ENCODE results near the gene GPX1. TPM values are rescaled to one million over a fixed set of nuclear protein-coding genes. Genes with fewer than 3 reads are reported as not detected.
"Not testable (repeated sequence)": the region's sequence is repeated elsewhere in the genome, so short reads cannot be mapped to it uniquely, and the experiment has no call there.

The GPX1 gene
- total and polyA plus RNA-seq, 9 donors, result 118 to 153 (median 142) TPM

DNA sequence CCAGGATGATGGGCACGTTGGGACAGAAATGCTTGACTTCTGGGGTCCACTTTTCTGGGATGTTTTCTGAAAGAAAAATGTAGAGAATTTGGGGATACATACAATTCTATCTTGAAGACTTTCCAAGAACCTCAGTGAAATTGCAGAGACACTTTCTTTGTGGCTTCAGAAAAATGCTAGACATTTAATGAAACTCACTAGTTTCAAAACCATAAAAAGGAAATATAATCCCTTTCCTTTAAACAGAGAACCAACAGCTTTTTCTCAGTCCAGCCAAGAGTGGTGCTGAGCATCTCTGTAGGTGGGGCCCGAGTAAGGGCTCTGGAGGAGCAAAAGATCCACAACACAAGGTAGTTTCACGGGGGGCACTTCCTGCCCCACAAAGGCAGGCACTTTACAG lies 4.4 kb upstream of the GPX1 start:
- 100% methylated on average over 1 of the region's 3 CpGs for WGBS (ENCODE audit: insufficient coverage)
- Histone ChIP-seq H3K27ac (ENCODE audit: low read length) (no peak overlapping the region), H3K9me3 (replicated peaks; ENCODE audit: control insufficient read depth, low read depth, low read length) (no peaks in the 10 kb centered on the region), H3K4me3 (ENCODE audit: low read length) (no peak overlapping the region), H3K36me3 (ENCODE audit: control insufficient read depth, insufficient read depth, low read length) (peaks cover 71% of the 10 kb centered on the region), H3K27me3 (ENCODE audit: control insufficient read depth, insufficient read depth, low read length) (no peaks in the 10 kb centered on the region), H3K4me1 (ENCODE audit: control insufficient read depth, insufficient read depth, low read length) (peaks cover 11% of the 10 kb centered on the region)
- no peak for DNase-seq

DNA sequence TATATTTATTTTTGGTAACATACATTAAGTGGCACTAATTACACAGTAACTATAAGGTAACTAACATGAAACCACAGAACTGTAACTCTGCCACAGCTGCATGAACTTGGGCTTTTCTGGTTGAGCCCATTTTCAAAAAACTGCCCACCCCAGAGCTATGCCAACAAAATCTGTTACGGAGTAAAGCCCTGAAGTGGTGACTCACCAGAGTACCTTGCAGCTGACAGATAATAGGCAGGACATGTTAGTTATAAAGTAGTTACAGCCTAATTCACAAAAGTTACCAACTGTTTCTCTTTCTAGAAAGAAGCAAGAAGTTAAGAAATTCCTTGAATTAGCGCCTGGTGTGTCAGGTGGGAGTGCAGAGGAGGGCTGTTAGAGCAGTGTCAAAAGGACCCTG lies 1.5 kb upstream of the GPX1 start:
- no peak for DNase-seq
- no peak overlapping the region for H3K4me3 ChIP-seq (ENCODE audit: low read length)
- WGBS (ENCODE audit: insufficient coverage), result 100% methylated on average over 1 of the region's 2 CpGs
- no peaks in the 10 kb centered on the region for H3K27me3 ChIP-seq (ENCODE audit: control insufficient read depth, insufficient read depth, low read length)
- H3K4me1 ChIP-seq (ENCODE audit: control insufficient read depth, insufficient read depth, low read length), result peaks cover 26% of the 10 kb centered on the region
- H3K9me3 ChIP-seq (replicated peaks; ENCODE audit: control insufficient read depth, low read depth, low read length), result no peaks in the 10 kb centered on the region
- H3K27ac ChIP-seq (ENCODE audit: low read length), result no peak overlapping the region
- peaks cover 63% of the 10 kb centered on the region for H3K36me3 ChIP-seq (ENCODE audit: control insufficient read depth, insufficient read depth, low read length)

DNA sequence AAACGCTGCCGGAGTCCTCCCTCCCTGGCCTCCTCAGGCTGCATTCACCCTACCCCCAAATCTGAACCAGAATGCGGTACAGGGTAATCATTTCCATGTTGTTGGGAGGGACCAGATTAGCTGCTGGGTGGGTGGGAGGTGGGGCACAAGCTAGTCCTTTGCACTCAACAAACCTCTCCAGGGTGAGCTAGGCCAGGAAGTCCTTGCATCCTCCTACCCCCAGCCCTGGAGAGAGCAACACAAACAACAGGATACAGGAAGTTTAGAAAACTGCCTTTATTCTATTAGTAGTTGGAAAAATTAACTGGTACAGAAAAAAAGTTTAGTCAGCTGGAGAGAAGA lies 702 bp upstream of the GPX1 start:
- DNase-seq, result no peak
- no peaks in the 10 kb centered on the region for H3K27me3 ChIP-seq (ENCODE audit: control insufficient read depth, insufficient read depth, low read length)
- H3K27ac ChIP-seq (ENCODE audit: low read length), result peak overlapping the region; percentile 89
- H3K4me1 ChIP-seq (ENCODE audit: control insufficient read depth, insufficient read depth, low read length), result peaks cover 26% of the 10 kb centered on the region
- H3K9me3 ChIP-seq (replicated peaks; ENCODE audit: control insufficient read depth, low read depth, low read length), result no peaks in the 10 kb centered on the region
- H3K36me3 ChIP-seq (ENCODE audit: control insufficient read depth, insufficient read depth, low read length), result peaks cover 62% of the 10 kb centered on the region
- H3K4me3 ChIP-seq (ENCODE audit: low read length), result peak overlapping the region; percentile 73
- no CpG with 5 or more reads among the region's 3 CpGs for WGBS (ENCODE audit: insufficient coverage)

DNA sequence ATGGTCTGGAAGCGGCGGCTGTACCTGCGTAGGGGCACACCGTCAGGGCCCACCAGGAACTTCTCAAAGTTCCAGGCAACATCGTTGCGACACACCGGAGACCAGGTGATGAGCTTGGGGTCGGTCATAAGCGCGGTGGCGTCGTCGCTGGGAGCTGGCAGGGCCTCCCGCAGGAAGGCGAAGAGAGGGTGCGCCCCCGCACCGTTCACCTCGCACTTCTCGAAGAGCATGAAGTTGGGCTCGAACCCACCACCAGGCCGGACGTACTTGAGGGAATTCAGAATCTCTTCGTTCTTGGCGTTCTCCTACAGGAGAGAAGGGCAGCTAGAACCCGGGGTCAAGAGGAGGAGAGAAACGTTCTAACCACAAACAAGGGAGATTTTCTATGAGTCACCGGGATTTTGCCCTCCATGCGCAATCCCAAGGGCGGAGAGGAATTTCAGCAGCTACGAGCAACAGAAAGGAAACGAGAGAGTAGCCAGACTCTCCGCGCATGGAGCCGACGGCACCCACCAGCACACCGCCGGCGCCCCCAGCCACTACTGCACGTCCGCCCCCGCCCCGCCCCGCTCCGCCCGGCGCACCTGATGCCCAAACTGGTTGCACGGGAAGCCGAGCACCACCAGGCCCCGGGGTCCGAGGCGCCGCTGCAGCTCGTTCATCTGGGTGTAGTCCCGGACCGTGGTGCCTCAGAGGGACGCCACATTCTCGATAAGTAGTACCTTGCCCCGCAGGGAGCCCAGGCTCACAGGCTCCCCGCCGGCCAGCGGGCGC lies 523 bp downstream of the GPX1 start:
- WGBS (ENCODE audit: insufficient coverage), result 2% methylated on average over 59 of the region's 63 CpGs
- not testable (repeated sequence) for H3K9me3 ChIP-seq (replicated peaks; ENCODE audit: control insufficient read depth, low read depth, low read length); H3K27me3 ChIP-seq (ENCODE audit: control insufficient read depth, insufficient read depth, low read length)
- Histone ChIP-seq H3K36me3 (ENCODE audit: control insufficient read depth, insufficient read depth, low read length) (peaks cover 51% of the 10 kb centered on the region), H3K4me3 (ENCODE audit: low read length) (peak overlapping the region; percentile 73), H3K4me1 (ENCODE audit: control insufficient read depth, insufficient read depth, low read length) (peaks cover 26% of the 10 kb centered on the region), H3K27ac (ENCODE audit: low read length) (peak overlapping the region; percentile 89)
- DNase-seq, result peak; percentile 55

DNA sequence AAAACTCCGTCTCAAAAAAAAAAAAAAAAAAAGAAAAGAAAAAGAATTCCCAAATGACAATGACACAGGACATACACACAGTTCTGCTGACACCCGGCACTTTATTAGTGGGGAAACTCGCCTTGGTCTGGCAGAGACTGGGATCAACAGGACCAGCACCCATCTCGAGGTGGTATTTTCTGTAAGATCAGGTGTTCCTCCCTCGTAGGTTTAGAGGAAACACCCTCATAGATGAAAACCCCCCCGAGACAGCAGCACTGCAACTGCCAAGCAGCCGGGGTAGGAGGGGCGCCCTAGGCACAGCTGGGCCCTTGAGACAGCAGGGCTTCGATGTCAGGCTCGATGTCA lies 1.1 kb downstream of the GPX1 start:
- Histone ChIP-seq H3K4me1 (ENCODE audit: control insufficient read depth, insufficient read depth, low read length) (peaks cover 26% of the 10 kb centered on the region), H3K36me3 (ENCODE audit: control insufficient read depth, insufficient read depth, low read length) (peaks cover 45% of the 10 kb centered on the region), H3K27ac (ENCODE audit: low read length) (peak overlapping the region; percentile 89), H3K4me3 (ENCODE audit: low read length) (peak overlapping the region; percentile 73)
- not testable (repeated sequence) for H3K9me3 ChIP-seq (replicated peaks; ENCODE audit: control insufficient read depth, low read depth, low read length); DNase-seq; H3K27me3 ChIP-seq (ENCODE audit: control insufficient read depth, insufficient read depth, low read length)
- no CpG with 5 or more reads among the region's 10 CpGs for WGBS (ENCODE audit: insufficient coverage)

DNA sequence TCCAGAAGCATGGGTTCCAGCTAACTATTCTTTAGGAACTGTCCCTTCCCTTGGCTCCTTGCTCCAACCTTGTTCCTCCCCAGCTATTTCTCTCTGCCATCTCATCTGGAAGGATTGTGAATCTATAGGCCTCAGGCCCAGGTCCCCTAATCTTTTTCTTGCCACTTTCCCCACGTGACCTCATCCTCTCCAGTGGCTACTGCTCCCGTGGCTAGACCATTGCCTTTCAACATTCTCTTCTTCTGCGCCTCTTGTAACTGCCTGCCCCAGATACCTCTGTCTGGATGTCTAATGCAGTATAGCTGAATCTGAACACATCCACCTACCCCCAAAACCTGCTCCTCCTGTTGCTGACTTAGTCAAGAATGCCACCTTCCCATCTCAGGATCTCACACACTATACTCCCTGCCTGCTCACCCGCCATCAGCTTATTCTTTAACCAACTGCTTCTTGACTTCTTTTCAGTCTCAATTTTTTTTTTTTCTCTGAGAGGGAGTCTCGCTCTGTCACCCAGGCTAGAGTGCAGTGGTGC lies 5.2 kb downstream of the GPX1 start:
- no peaks in the 10 kb centered on the region for H3K27me3 ChIP-seq (ENCODE audit: control insufficient read depth, insufficient read depth, low read length)
- peaks cover 19% of the 10 kb centered on the region for H3K36me3 ChIP-seq (ENCODE audit: control insufficient read depth, insufficient read depth, low read length)
- H3K4me1 ChIP-seq (ENCODE audit: control insufficient read depth, insufficient read depth, low read length), result peaks cover 17% of the 10 kb centered on the region
- DNase-seq, result no peak
- no peak overlapping the region for H3K27ac ChIP-seq (ENCODE audit: low read length)
- H3K4me3 ChIP-seq (ENCODE audit: low read length), result no peak overlapping the region
- no peaks in the 10 kb centered on the region for H3K9me3 ChIP-seq (replicated peaks; ENCODE audit: control insufficient read depth, low read depth, low read length)
- WGBS (ENCODE audit: insufficient coverage), result 81% methylated on average over 4 of the region's 5 CpGs

DNA sequence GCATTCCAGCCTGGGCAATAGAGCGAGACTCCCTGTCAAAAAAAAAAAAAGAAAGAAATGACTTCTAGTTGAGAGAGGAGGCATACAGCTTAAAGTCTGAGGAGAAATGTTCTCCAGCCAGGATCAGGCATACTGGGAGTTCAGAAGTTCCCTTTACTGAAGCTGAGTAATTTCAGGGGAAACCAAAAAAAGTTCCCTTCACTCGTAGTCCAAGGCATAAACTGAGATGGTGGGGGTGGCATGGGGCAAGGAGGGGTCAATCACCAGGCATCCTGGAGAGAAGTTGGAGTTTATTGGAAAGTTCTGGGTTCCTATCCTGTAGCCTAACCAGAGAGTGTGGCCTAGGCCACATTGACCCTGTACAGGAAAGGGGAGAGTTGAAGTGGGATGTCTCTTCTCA lies 5.9 kb downstream of the GPX1 start:
- 80% methylated on average over 1 of the region's 2 CpGs for WGBS (ENCODE audit: insufficient coverage)
- Histone ChIP-seq H3K27ac (ENCODE audit: low read length) (peak overlapping the region; percentile 53), H3K36me3 (ENCODE audit: control insufficient read depth, insufficient read depth, low read length) (peaks cover 19% of the 10 kb centered on the region), H3K4me3 (ENCODE audit: low read length) (no peak overlapping the region), H3K27me3 (ENCODE audit: control insufficient read depth, insufficient read depth, low read length) (no peaks in the 10 kb centered on the region), H3K9me3 (replicated peaks; ENCODE audit: control insufficient read depth, low read depth, low read length) (no peaks in the 10 kb centered on the region), H3K4me1 (ENCODE audit: control insufficient read depth, insufficient read depth, low read length) (peaks cover 12% of the 10 kb centered on the region)
- DNase-seq, result no peak

DNA sequence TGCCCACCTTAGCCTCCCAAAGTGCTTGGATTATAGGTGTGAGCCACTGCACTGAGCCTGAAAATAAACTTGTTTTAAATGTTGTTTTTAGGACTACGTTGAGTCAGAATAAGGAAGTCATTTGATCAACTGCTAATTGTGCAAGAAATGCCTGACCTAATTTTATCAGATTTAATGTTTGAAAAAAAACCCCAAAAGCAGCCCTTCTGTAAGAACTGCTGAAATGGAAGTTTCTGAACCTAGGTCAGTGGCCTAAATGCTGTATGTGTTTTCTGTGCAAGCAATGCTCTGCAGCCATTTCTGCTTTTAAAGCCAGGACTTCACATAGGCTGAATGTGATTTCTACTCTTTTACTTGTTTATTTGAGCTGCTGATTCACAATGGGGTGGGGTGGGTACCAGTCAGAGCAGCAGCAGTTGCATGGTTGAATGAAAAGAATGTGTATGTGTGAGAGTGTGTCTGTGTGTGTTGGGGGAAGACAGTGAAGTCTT lies 6.6 kb downstream of the GPX1 start:
- Histone ChIP-seq H3K4me3 (ENCODE audit: low read length) (no peak overlapping the region), H3K4me1 (ENCODE audit: control insufficient read depth, insufficient read depth, low read length) (peaks cover 10% of the 10 kb centered on the region), H3K36me3 (ENCODE audit: control insufficient read depth, insufficient read depth, low read length) (peaks cover 18% of the 10 kb centered on the region), H3K27ac (ENCODE audit: low read length) (peak overlapping the region; percentile 53), H3K9me3 (replicated peaks; ENCODE audit: control insufficient read depth, low read depth, low read length) (no peaks in the 10 kb centered on the region), H3K27me3 (ENCODE audit: control insufficient read depth, insufficient read depth, low read length) (no peaks in the 10 kb centered on the region)
- peak; percentile 27 for DNase-seq
- WGBS (ENCODE audit: insufficient coverage), result no CpG with 5 or more reads among the region's 1 CpG

DNA sequence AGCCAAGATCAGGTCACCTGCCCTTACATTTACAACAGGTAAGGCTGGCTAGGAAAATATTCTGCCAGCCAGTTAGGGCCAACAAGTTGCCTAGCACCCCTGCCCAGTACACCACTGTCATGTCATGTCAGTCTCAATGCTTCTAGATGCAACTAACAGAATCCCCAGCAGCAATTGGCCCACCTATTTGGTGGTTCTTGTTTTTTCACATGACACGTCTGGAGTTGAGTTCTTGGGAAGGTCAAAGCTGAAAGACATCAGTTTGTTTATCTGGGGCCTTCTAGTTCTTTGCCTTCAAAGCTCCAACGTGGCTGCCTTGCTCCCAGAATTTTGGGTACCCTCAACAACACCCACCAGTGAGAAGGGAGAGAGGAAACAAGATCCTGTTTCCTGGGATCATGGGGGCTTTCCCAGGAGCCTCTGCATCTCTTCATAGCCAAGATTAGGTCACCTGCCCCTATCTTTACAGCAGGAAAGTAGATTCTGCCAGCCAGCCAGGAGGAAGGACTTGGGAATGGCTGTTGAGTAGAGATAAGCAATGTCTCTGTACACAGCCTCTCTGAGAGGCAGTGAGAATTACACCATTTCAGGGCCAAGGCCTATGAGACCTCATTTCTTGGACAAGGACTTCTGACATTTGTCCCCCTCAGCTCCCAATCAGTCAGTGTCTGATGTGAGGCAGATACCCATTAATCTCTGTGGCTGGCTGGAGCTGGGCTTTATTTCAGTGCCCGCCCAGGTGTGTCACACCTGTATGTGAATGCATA lies 8.6 kb downstream of the GPX1 start:
- Histone ChIP-seq H3K4me1 (ENCODE audit: control insufficient read depth, insufficient read depth, low read length) (peaks cover 6% of the 10 kb centered on the region), H3K27me3 (ENCODE audit: control insufficient read depth, insufficient read depth, low read length) (no peaks in the 10 kb centered on the region), H3K4me3 (ENCODE audit: low read length) (no peak overlapping the region), H3K27ac (ENCODE audit: low read length) (no peak overlapping the region), H3K9me3 (replicated peaks; ENCODE audit: control insufficient read depth, low read depth, low read length) (no peaks in the 10 kb centered on the region), H3K36me3 (ENCODE audit: control insufficient read depth, insufficient read depth, low read length) (peaks cover 3% of the 10 kb centered on the region)
- 75% methylated on average over 1 of the region's 3 CpGs for WGBS (ENCODE audit: insufficient coverage)
- no peak for DNase-seq

DNA sequence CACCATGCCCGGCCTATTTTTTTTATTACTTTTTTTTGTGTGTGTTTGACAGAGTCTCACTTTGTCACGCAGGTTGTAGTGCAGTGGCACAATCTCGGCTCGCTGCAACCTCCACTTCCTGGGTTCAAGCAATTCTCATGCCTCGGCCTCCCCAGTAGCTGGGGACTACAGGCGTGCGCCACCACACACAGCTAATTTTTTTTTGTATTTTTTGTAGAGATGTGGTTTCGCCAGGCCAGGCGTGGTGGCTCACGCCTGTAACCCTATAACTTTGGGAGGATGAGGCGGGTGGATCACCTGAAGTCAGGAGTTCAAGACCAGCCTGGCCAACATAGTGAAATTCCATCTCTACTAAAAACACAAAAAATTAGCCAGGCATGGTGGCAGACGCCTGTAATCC lies 9.8 kb downstream of the GPX1 start:
- not testable (repeated sequence) for H3K9me3 ChIP-seq (replicated peaks; ENCODE audit: control insufficient read depth, low read depth, low read length); H3K4me1 ChIP-seq (ENCODE audit: control insufficient read depth, insufficient read depth, low read length); H3K27me3 ChIP-seq (ENCODE audit: control insufficient read depth, insufficient read depth, low read length); H3K36me3 ChIP-seq (ENCODE audit: control insufficient read depth, insufficient read depth, low read length); DNase-seq; H3K4me3 ChIP-seq (ENCODE audit: low read length); H3K27ac ChIP-seq (ENCODE audit: low read length)
- WGBS (ENCODE audit: insufficient coverage), result no CpG with 5 or more reads among the region's 12 CpGs
